ENCODE results near the gene CNTNAP2. TPM values are rescaled to one million over a fixed set of nuclear protein-coding genes. Genes with fewer than 3 reads are reported as not detected.
A peak's percentile ranks its signal among the peaks of the same experiment; 100 is the strongest.

CNTNAP2 gene
- total RNA-seq, 2 donors from 2014 or later: 171 to 228 TPM

DNA sequence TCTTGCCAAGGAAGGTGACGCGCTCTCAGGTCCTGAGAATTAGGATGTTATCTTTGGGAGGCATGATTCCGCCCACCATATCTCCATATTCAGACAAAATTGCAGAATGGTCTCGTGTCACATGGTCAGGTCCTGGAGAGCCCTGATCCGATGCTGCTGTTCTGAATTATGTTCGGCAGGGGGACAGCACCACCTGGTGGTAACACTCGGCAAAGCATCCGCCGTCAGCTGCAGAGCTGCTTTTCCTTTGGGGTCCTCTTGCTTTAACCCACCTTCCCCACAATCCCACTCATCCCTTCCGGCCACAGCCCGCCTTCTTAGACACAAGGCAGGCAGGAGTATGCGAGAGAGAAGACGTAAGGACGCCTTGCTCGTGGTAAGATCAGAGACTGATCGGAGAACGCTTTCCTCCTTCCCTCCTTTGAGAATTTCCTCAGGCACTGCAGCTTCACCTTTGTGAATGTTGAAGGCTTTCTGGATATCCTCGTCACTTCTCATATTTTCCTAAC is 2146.2 kb downstream of the CNTNAP2 start:
- Histone ChIP-seq H3K9ac (ENCODE audit: extremely low read depth, low read length, poor library complexity, severe bottlenecking) (no peak overlapping the region), H3K27me3 (ENCODE audit: control insufficient read depth, insufficient read depth, low read length, poor library complexity, severe bottlenecking) (no peaks in the 10 kb centered on the region), H3K4me1 (ENCODE audit: control insufficient read depth, insufficient read depth, low read length) (no peaks in the 10 kb centered on the region), H3K36me3 (ENCODE audit: control insufficient read depth, insufficient read depth, low read length) (no peaks in the 10 kb centered on the region), H3K9me3 (ENCODE audit: control insufficient read depth, low read length) (peaks cover 5% of the 10 kb centered on the region), H3K4me3 (ENCODE audit: low read length) (peak overlapping the region; percentile 13), H3K27ac (ENCODE audit: low read depth, low read length) (no peak overlapping the region)
- peaks cover 3% of the 10 kb centered on the region for H3K9me3 Mint-ChIP-seq
- peak overlapping the region; percentile 52 for H3K27ac Mint-ChIP-seq
- DNase-seq: peak; percentile 94
- H3K4me3 Mint-ChIP-seq: peak overlapping the region; percentile 23
- H3K36me3 Mint-ChIP-seq (ENCODE audit: low read depth): no peaks in the 10 kb centered on the region
- TF ChIP-seq, protein P1, sequence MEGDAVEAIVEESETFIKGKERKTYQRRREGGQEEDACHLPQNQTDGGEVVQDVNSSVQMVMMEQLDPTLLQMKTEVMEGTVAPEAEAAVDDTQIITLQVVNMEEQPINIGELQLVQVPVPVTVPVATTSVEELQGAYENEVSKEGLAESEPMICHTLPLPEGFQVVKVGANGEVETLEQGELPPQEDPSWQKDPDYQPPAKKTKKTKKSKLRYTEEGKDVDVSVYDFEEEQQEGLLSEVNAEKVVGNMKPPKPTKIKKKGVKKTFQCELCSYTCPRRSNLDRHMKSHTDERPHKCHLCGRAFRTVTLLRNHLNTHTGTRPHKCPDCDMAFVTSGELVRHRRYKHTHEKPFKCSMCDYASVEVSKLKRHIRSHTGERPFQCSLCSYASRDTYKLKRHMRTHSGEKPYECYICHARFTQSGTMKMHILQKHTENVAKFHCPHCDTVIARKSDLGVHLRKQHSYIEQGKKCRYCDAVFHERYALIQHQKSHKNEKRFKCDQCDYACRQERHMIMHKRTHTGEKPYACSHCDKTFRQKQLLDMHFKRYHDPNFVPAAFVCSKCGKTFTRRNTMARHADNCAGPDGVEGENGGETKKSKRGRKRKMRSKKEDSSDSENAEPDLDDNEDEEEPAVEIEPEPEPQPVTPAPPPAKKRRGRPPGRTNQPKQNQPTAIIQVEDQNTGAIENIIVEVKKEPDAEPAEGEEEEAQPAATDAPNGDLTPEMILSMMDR (conservative IDR thresholded peaks at IDR 0.05): peak; percentile 99
- 10 to 27% methylated on average over 6 to 18 of the region's 18 CpGs for WGBS, 2 experiments (ENCODE audit: insufficient coverage in 1 of 2, insufficient read length in 1 of 2)
- peaks cover 27% of the 10 kb centered on the region for H3K4me1 Mint-ChIP-seq
- H3K27me3 Mint-ChIP-seq (ENCODE audit: insufficient read depth): peaks cover under 1% of the 10 kb centered on the region

DNA sequence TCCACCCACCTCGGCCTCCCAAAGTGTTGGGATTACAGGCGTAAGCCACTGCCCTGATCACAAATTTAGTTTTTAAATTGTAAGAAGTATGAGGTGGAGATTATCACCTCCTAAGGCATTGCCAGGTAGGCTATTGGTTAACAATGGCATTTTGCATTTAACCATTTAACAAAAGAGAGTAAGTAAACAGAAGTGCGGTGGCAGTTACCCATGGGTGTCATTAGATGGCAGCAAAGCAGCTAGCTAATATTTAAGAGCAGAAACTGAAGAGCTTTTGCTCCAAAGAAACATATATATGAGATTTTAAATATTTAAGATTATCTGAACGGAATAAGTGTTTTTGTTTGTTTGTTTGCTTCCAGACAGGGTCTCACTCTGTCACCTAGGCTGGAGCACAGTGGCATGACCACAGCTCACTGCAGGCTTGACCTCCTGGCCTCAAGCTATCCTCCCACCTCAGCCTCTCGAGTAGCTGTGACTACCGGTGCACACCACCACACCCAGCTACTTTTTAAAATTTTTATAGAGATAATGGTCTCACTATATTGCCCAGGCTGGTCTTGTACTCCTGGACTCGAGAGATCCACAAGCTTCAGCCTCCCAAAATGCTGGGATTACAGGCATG is 2148.4 kb downstream of the CNTNAP2 start:
- DNase-seq: peak; percentile 77
- H3K27ac Mint-ChIP-seq: no peak overlapping the region
- H3K36me3 Mint-ChIP-seq (ENCODE audit: low read depth): no peaks in the 10 kb centered on the region
- H3K4me1 Mint-ChIP-seq: peaks cover 31% of the 10 kb centered on the region
- Histone ChIP-seq H3K9me3 (ENCODE audit: control insufficient read depth, low read length) (no peaks in the 10 kb centered on the region), H3K27ac (ENCODE audit: low read depth, low read length) (no peak overlapping the region), H3K9ac (ENCODE audit: extremely low read depth, low read length, poor library complexity, severe bottlenecking) (no peak overlapping the region), H3K27me3 (ENCODE audit: control insufficient read depth, insufficient read depth, low read length, poor library complexity, severe bottlenecking) (no peaks in the 10 kb centered on the region), H3K4me1 (ENCODE audit: control insufficient read depth, insufficient read depth, low read length) (no peaks in the 10 kb centered on the region), H3K4me3 (ENCODE audit: low read length) (no peak overlapping the region), H3K36me3 (ENCODE audit: control insufficient read depth, insufficient read depth, low read length) (no peaks in the 10 kb centered on the region)
- TF ChIP-seq, protein P1 (conservative IDR thresholded peaks at IDR 0.05): peak; percentile 95
- no peaks in the 10 kb centered on the region for H3K9me3 Mint-ChIP-seq
- H3K4me3 Mint-ChIP-seq: no peak overlapping the region
- no peaks in the 10 kb centered on the region for H3K27me3 Mint-ChIP-seq (ENCODE audit: insufficient read depth)
- 20 to 57% methylated on average over 1 to 7 of the region's 7 CpGs for WGBS, 2 experiments (ENCODE audit: insufficient coverage in 1 of 2, insufficient read length in 1 of 2)

DNA sequence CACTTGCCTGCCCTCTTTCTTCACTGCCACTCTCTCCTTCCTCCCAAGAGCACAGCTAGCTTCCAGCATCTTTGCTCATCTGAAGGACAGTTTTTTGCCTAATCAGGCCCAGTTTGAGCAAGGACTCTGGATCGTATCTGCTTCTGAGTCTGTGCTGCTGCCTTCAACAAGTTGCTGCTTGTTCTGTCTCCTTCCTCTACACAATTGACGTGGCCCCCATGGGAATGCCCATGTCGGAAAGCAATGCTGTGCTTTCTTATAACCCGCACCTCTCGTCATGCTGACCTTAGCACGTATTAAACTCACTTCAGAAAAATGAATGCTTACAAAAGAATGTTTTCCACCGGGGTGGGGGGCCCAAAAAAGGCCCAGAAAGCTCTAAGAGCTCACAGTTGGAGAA is 2149.3 kb downstream of the CNTNAP2 start:
- H3K9me3 Mint-ChIP-seq: no peaks in the 10 kb centered on the region
- Histone ChIP-seq H3K36me3 (ENCODE audit: control insufficient read depth, insufficient read depth, low read length) (no peaks in the 10 kb centered on the region), H3K27me3 (ENCODE audit: control insufficient read depth, insufficient read depth, low read length, poor library complexity, severe bottlenecking) (no peaks in the 10 kb centered on the region), H3K4me1 (ENCODE audit: control insufficient read depth, insufficient read depth, low read length) (no peaks in the 10 kb centered on the region), H3K9ac (ENCODE audit: extremely low read depth, low read length, poor library complexity, severe bottlenecking) (no peak overlapping the region), H3K27ac (ENCODE audit: low read depth, low read length) (no peak overlapping the region), H3K9me3 (ENCODE audit: control insufficient read depth, low read length) (no peaks in the 10 kb centered on the region), H3K4me3 (ENCODE audit: low read length) (no peak overlapping the region)
- no peak overlapping the region for H3K4me3 Mint-ChIP-seq
- H3K4me1 Mint-ChIP-seq: peaks cover 28% of the 10 kb centered on the region
- H3K27ac Mint-ChIP-seq: no peak overlapping the region
- TF ChIP-seq, protein P1 (conservative IDR thresholded peaks at IDR 0.05): no peak
- WGBS, 2 experiments (ENCODE audit: insufficient coverage in 1 of 2, insufficient read length in 1 of 2): 92 to 100% methylated on average over 5 to 7 of the region's 7 CpGs
- DNase-seq: no peak
- no peaks in the 10 kb centered on the region for H3K27me3 Mint-ChIP-seq (ENCODE audit: insufficient read depth)
- no peaks in the 10 kb centered on the region for H3K36me3 Mint-ChIP-seq (ENCODE audit: low read depth)
